DND-41 (cell line): ENCODE results near the gene EHD3.

ENCODE experiments used
- ATAC-seq: fragments of 200-7000 bp; cut with Tn5 transposase; 3 replicates; pipeline ENCODE4 v1.9.1; 2021; ENCODE audit warnings: low read depth; ENCODE audit not compliant: insufficient read depth
- DNase-seq: peaks from one replicate; pipeline ENCODE4 v3.0.0-alpha.2; 2020
- H2AFZ ChIP-seq: 2 replicates; pipeline ENCODE4 v1.6.0; 2012; ENCODE audit warnings: low read depth, low read length
- H3K27ac ChIP-seq: 2 replicates; pipeline ENCODE4 v1.5.1; 2012; ENCODE audit warnings: low read length, inconsistent platforms
- H3K27me3 ChIP-seq: fragments of 200-600 bp; sonication (generic); 2 replicates; pipeline ENCODE4 v1.6.0; 2012; ENCODE audit warnings: low read length, mild to moderate bottlenecking, inconsistent platforms; ENCODE audit not compliant: insufficient read depth, poor library complexity
- H3K36me3 ChIP-seq: 2 replicates; pipeline ENCODE4 v1.5.1; 2012; ENCODE audit warnings: low read length, inconsistent platforms; ENCODE audit not compliant: insufficient read depth
- H3K4me1 ChIP-seq: 2 replicates; pipeline ENCODE4 v1.5.1; 2012; ENCODE audit warnings: mild to moderate bottlenecking, low read length; ENCODE audit not compliant: insufficient read depth
- H3K4me2 ChIP-seq: 2 replicates; pipeline ENCODE4 v1.6.0; 2012; ENCODE audit warnings: mild to moderate bottlenecking, moderate library complexity, low read length, inconsistent platforms; ENCODE audit not compliant: insufficient read depth
- H3K4me3 ChIP-seq, 2 experiments: fragments of 200-600 bp in 1 of 2; shearing (Covaris generic) in 1 of 2; 2 replicates each; pipeline ENCODE4 v1.5.1; 2012 to 2016; ENCODE audit warnings: inconsistent platforms in 2 of 2, low read length in 2 of 2, mild to moderate bottlenecking in 2 of 2, low read depth in 1 of 2, moderate library complexity in 1 of 2
- H3K79me2 ChIP-seq: 2 replicates; pipeline ENCODE4 v1.6.0; 2012; ENCODE audit warnings: low read length, inconsistent platforms; ENCODE audit not compliant: insufficient read depth
- H3K9ac ChIP-seq: 2 replicates; pipeline ENCODE4 v1.6.0; 2012; ENCODE audit warnings: low read depth, mild to moderate bottlenecking, inconsistent platforms, low read length, moderate library complexity
- H3K9me3 ChIP-seq: 2 replicates; pipeline ENCODE4 v1.5.1; 2012; ENCODE audit warnings: low read length, moderate library complexity, mild to moderate bottlenecking, inconsistent platforms; ENCODE audit not compliant: insufficient read depth, severe bottlenecking
- H4K20me1 ChIP-seq: 2 replicates; pipeline ENCODE4 v1.6.0; 2012; ENCODE audit warnings: low read length; ENCODE audit not compliant: insufficient read depth
- CTCF ChIP-seq: IDR thresholded peaks from 2 replicates; pipeline ENCODE4 v1.5.1; 2012; ENCODE audit warnings: borderline replicate concordance, low read length, moderate library complexity, mild to moderate bottlenecking; ENCODE audit not compliant: poor library complexity, severe bottlenecking; ENCODE audit errors: extremely low read depth
- EZH2 ChIP-seq: IDR thresholded peaks from 3 replicates; pipeline ENCODE4 v1.6.1; 2012; ENCODE audit warnings: borderline replicate concordance, low read depth, mild to moderate bottlenecking, moderate library complexity, low read length, inconsistent platforms; ENCODE audit not compliant: severe bottlenecking

The EHD3 gene

GRCh38 chr2:31205186-31205585 is 28.8 kb upstream of the EHD3 start:
- Histone ChIP-seq H3K27me3 (no peaks in the 10 kb centered on the region), H3K9ac (no peak overlapping the region), H3K4me2 (no peak overlapping the region), H3K36me3 (peaks cover 1% of the 10 kb centered on the region; the same call in 1 of the 2 replicates), H3K4me1 (no peaks in the 10 kb centered on the region), H3K27ac (no peak overlapping the region), H2AFZ (no peak overlapping the region), H4K20me1 (no peaks in the 10 kb centered on the region), H3K4me3 (no peak overlapping the region), H3K9me3 (no peaks in the 10 kb centered on the region), H3K79me2 (no peaks in the 10 kb centered on the region)
- ATAC-seq = no peak
- DNase-seq = no peak
- no peak for TF ChIP-seq EZH2
- no peak for TF ChIP-seq CTCF

GRCh38 chr2:31205613-31206012 is 28.3 kb upstream of the EHD3 start:
- Histone ChIP-seq H4K20me1 (no peaks in the 10 kb centered on the region), H3K27ac (no peak overlapping the region), H3K4me1 (no peaks in the 10 kb centered on the region), H3K9ac (no peak overlapping the region), H2AFZ (no peak overlapping the region), H3K27me3 (no peaks in the 10 kb centered on the region), H3K36me3 (no peaks in the 10 kb centered on the region), H3K79me2 (no peaks in the 10 kb centered on the region), H3K4me2 (no peak overlapping the region), H3K4me3 (no peak overlapping the region), H3K9me3 (no peaks in the 10 kb centered on the region)
- no peak for ATAC-seq
- TF ChIP-seq EZH2 (no peak), CTCF (no peak)
- DNase-seq = no peak

- no peak overlapping the region for H3K4me2 ChIP-seq
- H2AFZ ChIP-seq = no peak overlapping the region
- no peak overlapping the region for H3K27ac ChIP-seq
- no peaks in the 10 kb centered on the region for H3K27me3 ChIP-seq
- no peak for TF ChIP-seq CTCF
- no peak for TF ChIP-seq EZH2
- H3K4me1 ChIP-seq = no peaks in the 10 kb centered on the region
- H3K9ac ChIP-seq = no peak overlapping the region
- no peak for DNase-seq
- no peak for ATAC-seq
- no peaks in the 10 kb centered on the region for H3K79me2 ChIP-seq
- H3K36me3 ChIP-seq = no peaks in the 10 kb centered on the region
- no peaks in the 10 kb centered on the region for H3K9me3 ChIP-seq
- no peaks in the 10 kb centered on the region for H4K20me1 ChIP-seq
- H3K4me3 ChIP-seq = no peak overlapping the region
Measured at GRCh38 chr2:31207790-31208189, 26.2 kb upstream of the EHD3 start.

GRCh38 chr2:31208240-31208639 is 25.7 kb upstream of the EHD3 start:
- no peak overlapping the region for H3K9ac ChIP-seq
- no peak overlapping the region for H2AFZ ChIP-seq
- H4K20me1 ChIP-seq = no peaks in the 10 kb centered on the region
- TF ChIP-seq EZH2 = no peak
- no peak for TF ChIP-seq CTCF
- H3K27me3 ChIP-seq = no peaks in the 10 kb centered on the region
- no peaks in the 10 kb centered on the region for H3K9me3 ChIP-seq
- no peak overlapping the region for H3K4me3 ChIP-seq
- no peaks in the 10 kb centered on the region for H3K36me3 ChIP-seq
- H3K4me1 ChIP-seq = no peaks in the 10 kb centered on the region
- H3K79me2 ChIP-seq = no peaks in the 10 kb centered on the region
- DNase-seq = no peak
- no peak for ATAC-seq
- H3K27ac ChIP-seq = no peak overlapping the region
- H3K4me2 ChIP-seq = no peak overlapping the region
